GM18505 (cell line): ENCODE data around the gene EVI5L.
"Not testable (repeated sequence)": the region's sequence is repeated elsewhere in the genome, so short reads cannot be mapped to it uniquely, and the experiment has no call there.

Source experiments
- ATAC-seq: cut with Tn5 transposase; IDR thresholded peaks from one replicate; pipeline ENCODE4 v1.9.1; 2021; ENCODE audit not compliant: unreplicated experiment
- POLR2A ChIP-seq: IDR thresholded peaks from 4 replicates; pipeline ENCODE4 v1.6.1; 2011; ENCODE audit warnings: borderline replicate concordance; ENCODE audit not compliant: insufficient read depth, insufficient read length; ENCODE audit errors: extremely low read depth

EVI5L gene

DNA sequence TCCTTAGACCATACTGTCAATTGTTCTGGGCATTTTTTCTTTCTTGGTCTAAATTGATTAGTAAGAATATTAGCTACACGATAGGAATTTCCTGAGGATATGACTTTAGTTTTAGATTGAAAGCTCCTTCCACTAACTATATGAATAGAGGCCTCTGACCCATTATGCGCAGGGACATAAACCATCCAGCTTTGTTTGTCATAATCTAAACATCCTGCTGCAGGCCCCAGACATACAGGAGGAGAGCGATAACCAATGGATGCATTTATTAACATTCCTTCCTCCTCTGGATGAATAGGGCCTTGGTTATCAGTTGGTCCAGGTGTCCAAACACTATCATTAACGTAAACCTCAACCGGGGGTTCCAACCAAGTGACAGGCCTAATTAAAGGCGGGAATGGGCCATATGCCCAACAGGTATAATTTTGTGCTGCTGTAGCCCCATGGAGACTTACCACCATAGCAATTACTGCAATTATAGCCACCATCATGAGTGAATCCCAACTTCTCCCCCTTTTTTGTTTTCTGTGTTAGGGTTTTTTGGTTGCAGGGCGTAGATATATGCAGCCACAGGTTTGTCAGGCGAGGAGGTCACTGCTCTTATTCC, 34.4 kb upstream of the EVI5L start:
- ATAC-seq, result no peak
- TF ChIP-seq POLR2A, result no peak

DNA sequence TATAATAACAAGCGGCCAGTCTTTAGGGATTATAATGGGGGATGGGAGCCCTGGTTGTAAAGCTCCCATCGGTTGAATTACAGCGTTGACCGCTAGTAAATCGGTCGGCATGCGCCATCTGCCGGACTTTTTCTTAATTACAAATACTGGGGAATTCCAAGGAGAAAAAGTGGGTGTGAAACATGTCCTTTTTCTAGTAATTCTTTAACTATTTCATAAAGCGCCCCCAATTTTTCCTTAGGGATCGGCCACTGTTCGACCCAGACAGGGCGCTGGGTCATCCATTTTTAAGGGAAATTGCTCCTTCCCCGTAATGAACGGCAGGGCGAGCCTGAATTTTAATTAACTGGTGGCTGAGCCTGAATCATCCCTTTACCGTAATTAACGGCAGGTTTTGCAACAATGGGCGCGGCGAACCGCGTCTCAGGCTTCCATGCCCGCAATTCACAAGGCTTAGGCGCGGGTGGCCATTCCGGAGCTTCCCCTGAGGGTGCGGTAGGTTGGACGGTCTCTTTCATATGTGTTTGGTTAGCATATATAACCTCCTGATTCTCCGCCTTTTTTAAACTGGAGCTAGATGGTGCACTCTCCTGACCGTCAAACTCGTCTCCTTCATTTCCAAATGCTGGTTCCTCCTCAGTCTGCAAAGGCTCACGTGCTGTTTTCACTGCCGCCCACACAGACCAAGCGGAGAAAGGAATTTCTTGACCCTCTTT, 30.2 kb upstream of the EVI5L start:
- ATAC-seq, result no peak
- TF ChIP-seq POLR2A, result no peak

DNA sequence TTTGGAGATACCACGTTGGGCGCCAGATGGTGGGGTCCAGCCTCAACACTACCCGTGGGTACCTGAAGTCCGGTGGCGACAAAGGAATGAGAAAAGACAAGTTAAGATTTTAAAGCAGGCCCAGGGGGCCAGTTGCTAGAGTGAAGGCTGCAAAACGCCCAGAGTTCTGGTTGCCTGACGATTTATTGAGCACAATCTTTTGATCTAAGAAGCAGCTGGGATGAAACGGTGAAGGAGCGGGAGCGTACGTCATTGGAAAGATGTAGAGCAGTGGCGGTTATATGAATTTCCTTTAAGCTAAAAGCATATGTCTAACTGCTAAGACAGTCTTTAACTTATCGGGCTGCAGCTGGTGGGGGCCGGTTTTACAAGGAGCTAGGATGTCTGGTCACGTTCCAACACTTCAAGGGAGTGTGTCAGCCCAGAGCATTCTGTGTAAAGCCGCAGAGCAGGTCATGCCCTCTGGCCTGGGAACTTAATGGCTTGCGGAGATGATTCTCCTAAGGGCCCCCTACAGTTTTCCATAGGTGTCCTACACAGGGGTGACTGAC, 28.9 kb upstream of the EVI5L start:
- no peak for ATAC-seq
- no peak for TF ChIP-seq POLR2A

DNA sequence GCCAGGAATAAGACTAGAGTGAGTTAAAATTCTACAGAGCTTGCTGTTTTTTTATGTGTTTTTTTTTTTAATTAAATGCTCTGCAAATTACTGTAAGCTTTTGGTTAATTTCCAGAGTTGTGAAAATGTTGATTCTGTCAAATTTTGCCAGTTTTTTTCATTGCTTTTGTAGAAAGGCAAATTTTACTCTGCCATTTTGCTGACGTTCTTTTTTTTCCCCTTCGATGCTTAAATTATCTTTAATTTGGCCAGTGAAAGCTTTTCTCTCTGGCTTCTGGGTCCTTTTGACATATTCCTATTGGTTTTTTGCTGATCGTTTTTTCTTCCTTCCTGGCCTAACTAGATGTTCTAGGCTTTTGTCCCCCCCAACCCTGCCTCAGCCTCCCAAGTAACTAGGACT, 23.8 kb upstream of the EVI5L start:
- no peak for ATAC-seq
- TF ChIP-seq POLR2A, result no peak

DNA sequence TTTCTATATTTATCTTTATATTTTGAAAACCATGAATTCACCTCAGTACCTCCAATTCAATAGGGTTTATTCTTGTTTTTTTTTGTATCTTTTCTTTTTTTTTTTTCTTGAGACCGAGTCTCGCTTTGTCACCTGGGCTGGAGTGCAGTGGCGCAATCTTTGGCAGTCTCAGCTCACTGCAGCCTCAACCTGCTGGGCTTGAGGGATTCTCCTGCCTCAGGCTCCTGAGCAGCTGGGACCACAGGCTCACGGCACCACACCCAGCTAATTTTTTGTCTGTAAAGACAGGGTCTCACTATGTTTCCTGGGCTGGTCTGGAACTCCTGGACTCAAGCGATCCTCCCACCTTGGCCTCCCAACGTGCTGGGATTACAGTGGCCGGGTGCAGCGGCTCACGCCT, 23.1 kb upstream of the EVI5L start:
- TF ChIP-seq POLR2A, result no peak
- no peak for ATAC-seq

- no peak for TF ChIP-seq POLR2A
- no peak for ATAC-seq
Observed at GRCh38 chr19:7808108-7808507, 21.9 kb upstream of the EVI5L start.

DNA sequence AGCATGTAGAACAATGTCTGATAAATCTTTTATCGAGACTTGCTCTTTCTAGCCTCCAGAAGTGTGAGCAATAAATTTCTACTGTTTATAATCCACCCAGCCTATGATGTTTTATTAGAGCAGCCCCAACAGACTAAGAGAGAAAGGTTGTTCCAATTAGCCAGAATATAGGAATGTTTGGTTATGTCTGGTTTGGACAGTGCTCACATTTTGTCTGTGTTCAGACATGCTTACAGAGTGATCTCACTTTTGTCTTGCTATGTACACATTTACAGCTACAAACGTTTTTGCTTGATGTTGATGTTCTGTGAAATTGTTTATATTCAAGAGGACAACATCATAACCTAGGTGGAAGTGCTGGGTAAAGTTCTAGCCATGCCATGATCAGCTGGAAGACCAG, 18.0 kb upstream of the EVI5L start:
- TF ChIP-seq POLR2A, result no peak
- no peak for ATAC-seq

GRCh38 chr19:7815325-7815724, 14.7 kb upstream of the EVI5L start:
- no peak for ATAC-seq
- TF ChIP-seq POLR2A, result peak; percentile 40

GRCh38 chr19:7816040-7816439, 14.0 kb upstream of the EVI5L start:
- ATAC-seq, result not testable (repeated sequence)

DNA sequence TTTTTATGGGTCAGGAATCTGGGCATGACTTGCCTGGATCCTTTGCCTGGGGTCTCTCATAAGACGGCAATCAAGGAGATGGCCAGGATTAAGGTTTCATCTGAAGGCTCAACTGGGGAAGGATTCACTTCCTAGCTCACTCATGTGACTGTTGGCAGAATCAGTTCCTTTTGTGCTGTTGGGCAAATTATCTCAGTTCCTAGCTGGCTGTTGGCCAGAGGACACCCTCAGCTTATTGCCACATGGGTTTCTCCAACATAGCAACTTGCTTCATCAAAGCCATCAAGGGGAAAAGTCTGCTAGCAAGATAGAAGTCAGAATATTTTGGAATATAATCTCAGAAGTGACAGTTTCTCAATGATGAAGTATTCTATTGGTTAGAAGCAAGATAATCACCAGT, 12.2 kb upstream of the EVI5L start:
- ATAC-seq, result no peak
- no peak for TF ChIP-seq POLR2A

- no peak for TF ChIP-seq POLR2A
- no peak for ATAC-seq
Observed at GRCh38 chr19:7818806-7819205, 11.2 kb upstream of the EVI5L start.

- TF ChIP-seq POLR2A, result no peak
- no peak for ATAC-seq
Observed at GRCh38 chr19:7819337-7819736, 10.7 kb upstream of the EVI5L start.

DNA sequence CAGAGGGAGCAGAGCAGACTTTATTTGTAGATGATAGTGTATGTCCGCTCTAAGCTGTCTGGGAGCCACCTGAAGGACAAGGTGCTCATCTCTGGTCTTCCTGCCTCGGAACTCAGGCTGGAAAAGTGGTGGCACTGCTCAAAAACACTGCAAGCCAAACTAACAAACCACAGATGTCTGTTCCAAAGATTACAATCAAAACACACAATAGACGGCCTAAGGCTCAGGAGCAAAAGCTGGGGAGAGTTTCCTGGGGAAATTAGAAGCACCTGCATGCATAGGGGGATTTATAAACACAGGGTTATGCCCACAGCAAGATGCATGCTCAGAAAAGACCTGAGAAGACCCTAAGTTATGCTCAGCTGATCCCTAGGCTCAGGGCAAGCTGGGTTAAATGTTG, 9.4 kb upstream of the EVI5L start:
- TF ChIP-seq POLR2A, result no peak

DNA sequence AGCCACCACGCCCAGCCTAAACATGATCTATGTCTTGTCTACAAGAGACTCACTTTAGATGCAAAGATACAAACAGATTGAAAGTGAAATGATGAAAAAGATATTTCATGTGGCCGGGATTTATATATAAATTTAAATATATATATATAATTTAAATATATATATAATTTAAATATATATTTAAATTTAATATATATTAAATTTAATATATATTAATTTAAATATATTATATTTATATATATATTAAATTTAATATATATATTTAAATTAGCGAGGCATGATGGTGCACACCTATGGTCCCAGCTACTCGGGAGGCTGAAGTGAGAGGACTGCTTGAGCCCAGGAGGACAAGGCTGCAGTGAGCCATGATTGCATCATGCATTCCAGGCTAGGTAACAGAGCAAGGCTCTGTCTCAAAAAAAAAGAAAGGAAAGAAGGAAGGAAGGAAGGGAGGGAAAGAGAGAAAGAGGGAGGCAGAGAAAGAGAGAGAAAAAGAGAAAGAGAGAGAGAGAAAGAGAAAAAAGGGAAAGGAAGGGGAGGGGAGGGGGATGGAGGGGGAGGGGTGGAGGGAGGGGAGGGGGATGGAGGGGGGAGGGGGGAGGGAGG, 7.0 kb upstream of the EVI5L start:
- ATAC-seq, result no peak
- TF ChIP-seq POLR2A, result no peak

More for the DNA sequence above, 9.4 kb upstream of the EVI5L start:
- no peak for ATAC-seq
